IMR-90 (cell line): ENCODE measurements around the gene PCOLCE2.

Experiments
- BHLHE40 ChIP-seq: fragments of 150-350 bp; IDR thresholded peaks from 2 replicates; pipeline ENCODE4 v1.6.1; 2016; ENCODE audit warnings: mild to moderate bottlenecking, low read depth, low read length
- CEBPB ChIP-seq: IDR thresholded peaks from 2 replicates; pipeline ENCODE4 v1.6.1; 2012; ENCODE audit warnings: low read depth, low read length, improper control_type of control experiment
- CTCF ChIP-seq: conservative IDR thresholded peaks from 2 replicates; pipeline ENCODE4 v1.5.1; 2012; ENCODE audit warnings: mild to moderate bottlenecking, low read depth, low read length, improper control_type of control experiment
- ELK1 ChIP-seq: fragments of 150-350 bp; IDR thresholded peaks from 2 replicates; pipeline ENCODE4 v1.6.1; 2016; ENCODE audit warnings: low read depth, mild to moderate bottlenecking, low read length, moderate library complexity, borderline replicate concordance
- FOS ChIP-seq: fragments of 150-350 bp; IDR thresholded peaks from 2 replicates; pipeline ENCODE4 v1.6.1; 2016; ENCODE audit warnings: low read depth, low read length
- MXI1 ChIP-seq: IDR thresholded peaks from 2 replicates; pipeline ENCODE4 v1.6.1; 2012; ENCODE audit warnings: low read depth, mild to moderate bottlenecking, low read length, moderate library complexity, borderline replicate concordance
- POLR2A ChIP-seq: IDR thresholded peaks from 2 replicates; pipeline ENCODE4 v1.6.1; 2012; ENCODE audit warnings: mild to moderate bottlenecking, low read depth, low read length
- RAD21 ChIP-seq: IDR thresholded peaks from 2 replicates; pipeline ENCODE4 v1.6.1; 2012; ENCODE audit warnings: low read length, improper control_type of control experiment
- RCOR1 ChIP-seq: IDR thresholded peaks from 2 replicates; pipeline ENCODE4 v1.6.1; 2012; ENCODE audit warnings: mild to moderate bottlenecking, low read length, improper control_type of control experiment; ENCODE audit not compliant: insufficient replicate concordance
- RFX5 ChIP-seq: IDR thresholded peaks from 2 replicates; pipeline ENCODE4 v1.8.0; 2012; ENCODE audit warnings: low read depth, mild to moderate bottlenecking, low read length, moderate library complexity
- USF2 ChIP-seq: fragments of 150-350 bp; IDR thresholded peaks from 2 replicates; pipeline ENCODE4 v1.6.1; 2017; ENCODE audit warnings: mild to moderate bottlenecking, antibody characterized with exemption, low read length, low read depth

GRCh38 chr3:142907996-142908395 lies 19.1 kb upstream of the PCOLCE2 start:
- TF ChIP-seq CTCF (no peak), POLR2A (no peak), RAD21 (no peak), RFX5 (no peak), FOS (no peak), BHLHE40 (no peak), RCOR1 (no peak), ELK1 (no peak), CEBPB (no peak), USF2 (no peak), MXI1 (no peak)
